ENCODE data around the gene TFB2M.
A peak's percentile ranks its signal among the peaks of the same experiment; 100 is the strongest.
"Not testable (repeated sequence)": the region's sequence is repeated elsewhere in the genome, so short reads cannot be mapped to it uniquely, and the experiment has no call there.

Gene TFB2M, protein sequence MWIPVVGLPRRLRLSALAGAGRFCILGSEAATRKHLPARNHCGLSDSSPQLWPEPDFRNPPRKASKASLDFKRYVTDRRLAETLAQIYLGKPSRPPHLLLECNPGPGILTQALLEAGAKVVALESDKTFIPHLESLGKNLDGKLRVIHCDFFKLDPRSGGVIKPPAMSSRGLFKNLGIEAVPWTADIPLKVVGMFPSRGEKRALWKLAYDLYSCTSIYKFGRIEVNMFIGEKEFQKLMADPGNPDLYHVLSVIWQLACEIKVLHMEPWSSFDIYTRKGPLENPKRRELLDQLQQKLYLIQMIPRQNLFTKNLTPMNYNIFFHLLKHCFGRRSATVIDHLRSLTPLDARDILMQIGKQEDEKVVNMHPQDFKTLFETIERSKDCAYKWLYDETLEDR

GRCh38 chr1:246566128-246566812 is at the start of gene TFB2M, which contains the start of gene CNST:
Gene TFB2M (minus strand): TSS chr1:246566261. CDS start chr1:246566138, 123 bp downstream.
Gene CNST (plus strand): TSS chr1:246566456. CDS start chr1:246591563, 25,107 bp downstream.
- DNase-seq = peak; percentile 88

- no peak for DNase-seq
Observed at GRCh38 chr1:246613096-246613758, 47.2 kb upstream of the TFB2M start.

DNA sequence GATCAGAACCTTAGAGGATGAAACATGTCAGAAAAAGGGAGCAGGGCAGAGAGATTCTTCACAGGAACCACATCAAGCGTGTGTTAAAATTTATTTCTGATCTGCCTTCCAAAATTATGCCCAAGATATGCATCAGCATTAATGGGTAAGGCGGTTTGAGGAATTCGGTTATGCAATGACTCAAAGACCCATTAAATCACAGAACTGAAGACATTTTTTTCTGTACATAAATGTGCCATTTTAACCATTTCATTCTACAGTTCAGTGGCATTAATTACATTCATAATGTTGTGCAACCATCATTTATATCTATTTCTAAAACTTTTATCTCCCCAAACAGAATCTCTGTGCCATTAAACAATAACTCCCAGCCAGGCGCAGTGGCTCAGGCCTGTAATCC is 43.6 kb upstream of the TFB2M start:
- no peak for DNase-seq

DNA sequence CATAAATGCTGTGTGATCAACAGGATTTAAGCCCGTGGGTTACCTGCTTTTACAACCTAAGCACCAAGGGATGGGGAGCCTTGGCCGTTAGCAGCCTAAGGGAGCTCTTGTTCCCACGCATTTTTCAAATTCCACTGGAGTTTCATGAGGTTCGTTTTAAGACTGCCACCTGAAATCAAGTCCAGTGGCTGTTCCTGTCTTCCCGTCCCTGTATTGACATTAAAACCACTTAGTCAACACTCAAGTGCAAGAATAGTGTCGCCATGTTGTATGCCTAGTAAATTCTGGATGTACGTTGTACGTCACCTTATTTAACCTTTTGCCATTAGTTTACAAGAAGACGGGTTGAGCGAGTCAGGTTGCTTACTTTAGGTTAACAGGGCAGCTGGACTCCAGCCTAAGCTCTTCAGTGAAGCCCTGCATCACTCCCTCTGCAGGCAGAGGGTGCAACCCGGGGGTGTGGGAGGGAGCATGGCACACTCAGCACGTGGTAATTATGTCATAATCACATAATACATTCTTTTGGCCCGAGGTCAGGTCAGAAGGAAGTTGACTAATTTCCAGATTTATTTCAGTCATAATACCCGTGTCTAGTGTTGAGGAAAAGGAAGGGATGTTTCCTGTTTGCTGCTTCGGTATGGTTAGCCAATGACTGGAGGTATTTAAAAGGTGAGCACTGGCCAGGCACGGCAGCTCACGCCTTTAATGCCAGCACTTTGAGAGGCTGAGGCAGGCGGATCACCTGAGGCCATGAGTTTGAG is 42.7 kb upstream of the TFB2M start:
- DNase-seq = no peak

DNA sequence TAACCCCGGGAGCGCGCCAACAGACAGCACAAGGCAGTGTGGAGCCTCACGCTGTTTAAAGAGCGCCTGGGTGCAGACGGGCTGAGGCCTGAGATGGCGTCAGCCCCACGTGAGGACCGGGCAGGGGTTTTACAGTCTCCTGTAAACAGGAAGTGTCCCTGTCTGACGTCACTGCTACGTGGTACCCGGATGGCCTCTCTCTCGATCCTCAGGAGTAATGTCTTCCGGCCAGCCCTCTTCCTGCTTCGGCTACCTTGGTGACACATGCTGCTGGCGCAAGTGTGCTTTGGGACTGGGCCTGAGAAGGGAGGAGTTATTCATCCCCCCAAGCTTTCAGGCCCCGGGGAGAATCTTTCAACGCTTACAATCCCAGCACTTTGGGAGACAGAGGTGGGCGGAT is 41.4 kb upstream of the TFB2M start:
- no peak for DNase-seq

- DNase-seq = not testable (repeated sequence)
Observed at GRCh38 chr1:246605231-246605630, 39.2 kb upstream of the TFB2M start.

- no peak for DNase-seq
Observed at GRCh38 chr1:246602194-246602593, 36.1 kb upstream of the TFB2M start.

GRCh38 chr1:246600579-246600978 is 34.5 kb upstream of the TFB2M start:
- no peak for DNase-seq

DNA sequence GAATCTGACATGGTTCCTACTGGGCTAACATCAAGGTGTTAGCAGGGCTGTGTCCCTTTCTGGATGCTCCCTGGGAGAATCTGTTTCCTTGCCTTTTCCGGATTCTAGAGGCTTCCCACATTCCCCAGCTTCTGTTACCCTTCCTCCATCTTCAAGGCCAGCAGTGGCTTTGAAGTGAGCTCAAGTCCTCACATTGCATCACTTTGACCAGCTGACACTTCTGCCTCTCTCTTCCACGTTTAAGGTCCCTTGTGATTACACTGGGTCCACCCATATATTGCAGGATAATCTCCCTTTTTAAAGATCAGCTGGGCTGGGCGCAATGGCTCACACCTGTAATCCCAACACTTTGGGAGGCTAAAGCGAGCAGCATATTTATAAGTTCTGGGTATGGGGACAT is 33.3 kb upstream of the TFB2M start:
- no peak for DNase-seq

DNA sequence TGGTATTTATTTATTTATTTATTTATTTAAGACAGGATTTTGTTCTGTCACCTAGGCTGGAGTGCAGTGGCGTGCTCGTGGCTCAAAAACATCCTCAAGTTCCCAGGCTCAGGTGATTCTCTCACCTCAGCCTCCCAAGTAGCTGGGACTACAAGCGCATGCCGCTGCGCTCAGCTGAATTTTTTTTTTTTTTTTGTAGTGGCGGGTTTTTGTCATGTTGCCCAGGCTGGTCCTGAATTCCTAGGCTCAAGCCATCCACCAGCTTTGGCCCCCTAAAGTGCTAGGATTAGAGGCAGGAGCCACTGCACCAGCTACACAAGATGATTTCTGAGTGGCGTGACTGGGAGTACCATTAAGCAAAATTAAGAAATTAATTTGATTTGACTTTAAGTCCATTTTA is 31.9 kb upstream of the TFB2M start:
- no peak for DNase-seq

DNA sequence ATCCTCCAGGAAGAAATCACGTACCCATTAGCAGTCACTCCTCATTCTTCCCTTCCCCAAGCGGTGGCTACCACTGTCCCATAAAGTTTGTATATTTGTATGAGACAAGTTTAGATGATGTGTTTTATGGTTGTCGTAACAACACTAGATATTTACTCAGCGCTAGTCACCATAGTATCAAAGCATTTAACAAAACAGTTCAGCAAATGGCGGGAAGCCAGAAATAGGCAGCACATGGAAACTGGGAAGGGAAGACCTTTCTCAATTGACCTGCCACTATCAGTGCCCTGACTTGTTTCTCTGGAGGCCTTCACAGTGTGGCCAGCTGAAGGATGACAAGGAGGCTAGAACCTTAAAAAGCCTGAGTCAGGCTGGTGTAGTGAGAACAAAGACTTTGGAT is 31.3 kb upstream of the TFB2M start:
- DNase-seq = no peak

DNA sequence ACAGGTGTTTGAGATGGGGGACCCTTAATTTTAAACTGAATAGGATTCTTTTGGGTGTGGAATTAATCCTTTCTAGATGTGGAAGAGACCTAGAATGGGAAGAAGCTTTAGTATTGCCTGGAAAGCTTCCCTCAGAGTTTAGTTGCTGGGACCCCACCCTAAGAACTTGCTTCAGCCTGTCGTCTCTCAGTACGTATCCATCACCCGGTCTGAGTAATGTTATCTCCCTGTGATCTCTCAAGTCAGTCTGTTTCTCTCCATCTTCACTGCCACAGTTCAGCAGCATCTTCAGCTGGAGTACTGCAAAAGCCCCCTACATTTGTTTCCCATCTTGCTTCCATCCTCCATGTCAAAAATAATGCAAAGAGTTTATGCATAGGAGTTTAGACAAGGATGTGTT is 29.1 kb upstream of the TFB2M start:
- DNase-seq = no peak

- DNase-seq = no peak
Observed at GRCh38 chr1:246592695-246593094, 26.6 kb upstream of the TFB2M start.

GRCh38 chr1:246591958-246592357 is 25.9 kb upstream of the TFB2M start:
- DNase-seq = no peak

GRCh38 chr1:246591504-246591903 is 25.4 kb upstream of the TFB2M start:
- DNase-seq = no peak

- DNase-seq = no peak
Observed at GRCh38 chr1:246591047-246591446, 25.0 kb upstream of the TFB2M start.

DNA sequence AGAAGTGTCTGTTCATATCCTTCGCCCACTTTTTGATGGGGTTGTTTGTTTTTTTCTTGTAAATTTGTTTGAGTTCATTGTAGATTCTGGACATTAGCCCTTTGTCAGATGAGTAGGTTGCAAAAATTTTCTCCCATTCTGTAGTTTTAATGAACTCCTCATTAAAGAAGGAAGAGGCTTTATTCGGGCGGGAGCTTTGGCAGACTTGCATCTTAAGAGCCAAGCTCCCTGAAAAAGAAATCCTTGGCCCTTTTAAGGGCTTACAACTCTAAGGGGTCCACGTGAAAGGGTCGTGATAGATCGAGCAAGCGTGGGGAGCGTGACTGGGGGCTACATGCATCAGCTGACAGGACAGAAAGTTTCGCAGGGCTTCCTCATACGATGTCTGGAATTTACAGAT is 23.9 kb upstream of the TFB2M start:
- not testable (repeated sequence) for DNase-seq

DNA sequence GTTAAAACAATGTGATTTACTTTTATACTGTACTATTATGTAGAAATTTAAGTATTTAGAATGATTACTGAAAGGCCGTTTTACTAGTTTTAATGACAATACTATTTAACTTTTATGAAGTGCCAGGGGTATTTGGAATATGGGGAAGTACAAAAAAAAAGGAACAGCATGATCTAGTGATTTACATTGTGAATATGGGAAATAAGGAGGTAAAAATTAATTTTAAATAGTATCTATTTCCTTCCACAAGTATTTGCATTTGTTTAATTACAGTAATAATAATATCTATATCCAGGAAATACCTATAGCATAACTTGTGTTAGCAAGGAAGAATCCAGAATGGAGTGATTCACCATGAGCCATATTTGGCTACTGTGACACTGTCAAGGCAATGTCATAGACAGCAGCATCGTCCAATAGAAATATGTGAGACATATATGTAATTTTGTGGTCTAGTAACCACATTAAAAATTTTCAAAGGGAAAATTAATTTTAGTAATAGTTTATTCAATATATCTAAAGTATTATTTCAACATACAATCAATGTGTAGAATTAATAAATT is 22.2 kb upstream of the TFB2M start:
- no peak for DNase-seq

DNA sequence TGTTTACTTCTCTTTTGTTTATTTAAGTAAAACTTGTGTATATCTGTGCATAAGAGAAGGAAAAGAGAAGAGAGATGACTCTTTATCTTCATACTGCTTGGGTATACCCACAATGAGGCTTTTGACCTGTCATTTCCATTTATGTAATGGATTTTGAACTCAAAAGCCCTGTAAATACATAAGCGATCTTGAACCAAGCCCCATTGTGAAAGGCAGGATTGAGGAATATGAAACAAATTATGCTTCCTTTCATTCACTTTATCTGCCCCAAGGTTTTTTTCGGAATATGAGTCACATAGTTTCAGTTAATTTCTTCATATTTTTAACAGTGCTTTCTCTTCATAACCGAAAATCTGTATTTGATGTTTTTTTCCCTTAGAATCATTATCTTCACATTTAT is 21.5 kb upstream of the TFB2M start:
- DNase-seq = no peak

GRCh38 chr1:246587032-246587431 is 21.0 kb upstream of the TFB2M start:
- no peak for DNase-seq

- no peak for DNase-seq
Observed at GRCh38 chr1:246583448-246584185, 17.6 kb upstream of the TFB2M start.

DNA sequence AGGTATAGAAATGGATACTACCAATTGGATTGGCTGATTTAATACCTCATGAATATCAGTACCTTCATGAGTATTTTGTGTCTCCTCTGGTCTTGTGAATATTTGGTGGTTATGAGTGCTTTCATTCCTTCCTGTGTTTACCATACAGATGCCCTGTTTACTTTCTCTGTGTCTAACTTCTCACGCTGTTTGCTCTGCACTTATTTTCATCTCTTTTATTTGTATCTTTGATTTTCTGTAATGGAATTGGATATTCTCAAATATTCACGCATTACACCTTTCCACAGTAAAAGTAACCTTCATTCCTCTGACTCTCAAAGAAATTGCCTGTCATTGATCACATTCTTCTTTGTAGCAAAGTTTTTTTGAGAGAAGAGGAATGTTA is 17.0 kb upstream of the TFB2M start:
- no peak for DNase-seq
